Trophoblast cell (in vitro differentiated cells and primary cell): ENCODE data around the gene ATXN1.
A peak's percentile ranks its signal among the peaks of the same experiment; 100 is the strongest.

Source experiments
- DNase-seq, 2 donors: peaks; one replicate each; pipeline ENCODE4 v3.0.0-alpha.2; 2016
- H2AFZ ChIP-seq: 2 replicates; pipeline ENCODE4 v1.6.1; 2013; ENCODE audit warnings: low read length, moderate library complexity, mild to moderate bottlenecking; ENCODE audit not compliant: insufficient read depth, poor library complexity
- H2AK5ac ChIP-seq: 2 replicates; pipeline ENCODE4 v1.6.1; 2013; ENCODE audit warnings: mild to moderate bottlenecking, low read length
- H2BK120ac ChIP-seq: 2 replicates; pipeline ENCODE4 v1.6.1; 2013; ENCODE audit warnings: low read length, mild to moderate bottlenecking, moderate library complexity; ENCODE audit not compliant: insufficient read depth, poor library complexity
- H2BK12ac ChIP-seq: 2 replicates; pipeline ENCODE4 v1.6.1; 2013; ENCODE audit warnings: mild to moderate bottlenecking, low read length, moderate library complexity
- H2BK5ac ChIP-seq: 2 replicates; pipeline ENCODE4 v1.6.1; 2013; ENCODE audit warnings: low read length, low read depth, moderate library complexity, mild to moderate bottlenecking; ENCODE audit not compliant: poor library complexity
- H3K14ac ChIP-seq: 2 replicates; pipeline ENCODE4 v1.6.1; 2013; ENCODE audit warnings: mild to moderate bottlenecking, low read length
- H3K18ac ChIP-seq: 2 replicates; pipeline ENCODE4 v1.6.1; 2013; ENCODE audit warnings: mild to moderate bottlenecking, low read length
- H3K23ac ChIP-seq: 2 replicates; pipeline ENCODE4 v1.6.1; 2013; ENCODE audit warnings: low read length
- H3K27ac ChIP-seq: 2 replicates; pipeline ENCODE4 v1.5.1; 2013; ENCODE audit warnings: low read depth, mild to moderate bottlenecking, inconsistent platforms, low read length, moderate library complexity
- H3K27me3 ChIP-seq: 2 replicates; pipeline ENCODE4 v1.6.1; 2013; ENCODE audit warnings: inconsistent platforms, mild to moderate bottlenecking, low read length, moderate library complexity; ENCODE audit not compliant: insufficient read depth
- H3K36me3 ChIP-seq, 2 experiments: 1 replicate in 1 of 2; 2 replicates in 1 of 2; pipeline ENCODE4 v1.6.1; 2013; ENCODE audit warnings: low read length in 2 of 2, mild to moderate bottlenecking in 2 of 2, moderate library complexity in 1 of 2; ENCODE audit not compliant: insufficient read depth in 2 of 2, control insufficient read depth in 1 of 2
- H3K4ac ChIP-seq: 2 replicates; pipeline ENCODE4 v1.6.1; 2013; ENCODE audit warnings: low read depth, mild to moderate bottlenecking, low read length, moderate library complexity
- H3K4me1 ChIP-seq, 2 experiments: 1 replicate in 1 of 2; 2 replicates in 1 of 2; pipeline ENCODE4 v1.6.1; 2013; ENCODE audit warnings: low read length in 2 of 2, mild to moderate bottlenecking in 2 of 2, moderate library complexity in 1 of 2; ENCODE audit not compliant: insufficient read depth in 2 of 2, control insufficient read depth in 1 of 2
- H3K4me2 ChIP-seq: 2 replicates; pipeline ENCODE4 v1.6.1; 2013; ENCODE audit warnings: inconsistent platforms, mild to moderate bottlenecking, low read length, moderate library complexity
- H3K4me3 ChIP-seq: 2 replicates; pipeline ENCODE4 v1.5.1; 2013; ENCODE audit warnings: mild to moderate bottlenecking, low read depth, low read length, inconsistent platforms
- H3K79me1 ChIP-seq: one replicate; pipeline ENCODE4 v1.6.1; 2013; ENCODE audit warnings: low read length
- H3K79me2 ChIP-seq: 2 replicates; pipeline ENCODE4 v1.6.1; 2013; ENCODE audit warnings: low read length, mild to moderate bottlenecking; ENCODE audit not compliant: control insufficient read depth, insufficient read depth, poor library complexity
- H3K9ac ChIP-seq: 2 replicates; pipeline ENCODE4 v1.6.1; 2013; ENCODE audit warnings: mild to moderate bottlenecking, low read length
- H3K9me3 ChIP-seq: 2 replicates; pipeline ENCODE4 v1.6.1; 2013; ENCODE audit warnings: low read depth, mild to moderate bottlenecking, control low read depth, inconsistent platforms, low read length; ENCODE audit not compliant: insufficient read depth
- H4K12ac ChIP-seq: 2 replicates; pipeline ENCODE4 v1.6.1; 2013; ENCODE audit warnings: low read depth, mild to moderate bottlenecking, low read length, moderate library complexity
- H4K8ac ChIP-seq: 2 replicates; pipeline ENCODE4 v1.6.1; 2013; ENCODE audit warnings: low read depth, mild to moderate bottlenecking, low read length, moderate library complexity
- H4K91ac ChIP-seq: one replicate; pipeline ENCODE4 v1.6.1; 2013; ENCODE audit warnings: low read depth, mild to moderate bottlenecking, low read length, moderate library complexity
- WGBS: extraction: QIAGEN DNeasy Blood & Tissue Kit; methylation state at CpG from one replicate; pipeline ENCODE4 v1.1.7; 2013; ENCODE audit warnings: missing lambda C conversion rate; ENCODE audit not compliant: insufficient read length, insufficient coverage; ENCODE audit errors: extremely low coverage; 5-methylcytosine and 5-hydroxymethylcytosine counted together

ATXN1 gene

GRCh38 chr6:16518265-16518664 is 243.0 kb downstream of the ATXN1 start:
- H3K14ac ChIP-seq: no peak overlapping the region
- no peak overlapping the region for H2BK5ac ChIP-seq
- H3K79me1 ChIP-seq: no peaks in the 10 kb centered on the region
- H3K4me1 ChIP-seq: peaks cover 8 to 10% of the 10 kb centered on the region in 2 experiments
- no peak overlapping the region for H2BK12ac ChIP-seq
- no peak overlapping the region for H2AFZ ChIP-seq
- no peak overlapping the region for H4K91ac ChIP-seq
- no peaks in the 10 kb centered on the region for H3K27me3 ChIP-seq
- no CpG with 5 or more reads among the region's 5 CpGs for WGBS
- no peak for DNase-seq
- no peaks in the 10 kb centered on the region for H3K9me3 ChIP-seq
- H3K4ac ChIP-seq: no peak overlapping the region
- no peak overlapping the region for H3K4me2 ChIP-seq
- H2BK120ac ChIP-seq: no peak overlapping the region
- peaks cover 1 to 2% of the 10 kb centered on the region in 2 experiments for H3K36me3 ChIP-seq
- H3K18ac ChIP-seq: no peak overlapping the region
- H3K23ac ChIP-seq: no peak overlapping the region
- H4K8ac ChIP-seq: no peak overlapping the region
- H3K4me3 ChIP-seq: no peak overlapping the region
- no peak overlapping the region for H2AK5ac ChIP-seq
- no peak overlapping the region for H4K12ac ChIP-seq
- H3K79me2 ChIP-seq: no peaks in the 10 kb centered on the region
- H3K27ac ChIP-seq: no peak overlapping the region
- no peak overlapping the region for H3K9ac ChIP-seq

- H2AK5ac ChIP-seq: no peak overlapping the region
- H3K4me2 ChIP-seq: no peak overlapping the region
- H3K27ac ChIP-seq: no peak overlapping the region
- no peak overlapping the region for H2BK120ac ChIP-seq
- no peak overlapping the region for H3K9ac ChIP-seq
- H3K79me2 ChIP-seq: no peaks in the 10 kb centered on the region
- no peak overlapping the region for H2AFZ ChIP-seq
- H2BK5ac ChIP-seq: no peak overlapping the region
- H3K18ac ChIP-seq: no peak overlapping the region
- H4K12ac ChIP-seq: no peak overlapping the region
- no peaks in the 10 kb centered on the region for H3K36me3 ChIP-seq
- H3K27me3 ChIP-seq: no peaks in the 10 kb centered on the region
- H3K4me3 ChIP-seq: no peak overlapping the region
- H3K79me1 ChIP-seq: no peaks in the 10 kb centered on the region
- no peaks in the 10 kb centered on the region for H3K9me3 ChIP-seq
- H3K4me1 ChIP-seq: peaks cover 8 to 10% of the 10 kb centered on the region in 2 experiments
- H4K8ac ChIP-seq: no peak overlapping the region
- no peak overlapping the region for H2BK12ac ChIP-seq
- H3K4ac ChIP-seq: no peak overlapping the region
- H3K14ac ChIP-seq: no peak overlapping the region
- no CpG with 5 or more reads among the region's 8 CpGs for WGBS
- DNase-seq: peak; percentile 17 to 61
- no peak overlapping the region for H3K23ac ChIP-seq
- no peak overlapping the region for H4K91ac ChIP-seq
Observed at GRCh38 chr6:16514249-16514648, 247.0 kb downstream of the ATXN1 start.

GRCh38 chr6:16512544-16513290 is 248.5 kb downstream of the ATXN1 start:
- H4K8ac ChIP-seq: no peak overlapping the region
- H4K12ac ChIP-seq: no peak overlapping the region
- no peak overlapping the region for H3K4ac ChIP-seq
- no peaks in the 10 kb centered on the region for H3K36me3 ChIP-seq
- no peak overlapping the region for H4K91ac ChIP-seq
- H3K4me3 ChIP-seq: no peak overlapping the region
- H2AFZ ChIP-seq: no peak overlapping the region
- no peak overlapping the region for H2AK5ac ChIP-seq
- H3K14ac ChIP-seq: no peak overlapping the region
- H3K9ac ChIP-seq: no peak overlapping the region
- no peak for DNase-seq
- H3K27ac ChIP-seq: no peak overlapping the region
- H3K23ac ChIP-seq: no peak overlapping the region
- no peaks in the 10 kb centered on the region for H3K27me3 ChIP-seq
- no peaks in the 10 kb centered on the region for H3K79me2 ChIP-seq
- no peak overlapping the region for H3K18ac ChIP-seq
- H3K79me1 ChIP-seq: no peaks in the 10 kb centered on the region
- H3K9me3 ChIP-seq: no peaks in the 10 kb centered on the region
- H3K4me1 ChIP-seq: peaks cover 8 to 10% of the 10 kb centered on the region in 2 experiments
- H2BK12ac ChIP-seq: no peak overlapping the region
- no peak overlapping the region for H2BK5ac ChIP-seq
- no peak overlapping the region for H2BK120ac ChIP-seq
- H3K4me2 ChIP-seq: no peak overlapping the region
- WGBS: no CpG with 5 or more reads among the region's 6 CpGs

- Histone ChIP-seq H3K79me2 (no peaks in the 10 kb centered on the region), H2BK120ac (no peak overlapping the region), H2BK12ac (no peak overlapping the region), H3K4ac (no peak overlapping the region), H3K18ac (no peak overlapping the region), H3K36me3 (no peaks in the 10 kb centered on the region), H3K4me3 (no peak overlapping the region), H3K14ac (no peak overlapping the region), H2AFZ (no peak overlapping the region), H3K27ac (no peak overlapping the region), H4K12ac (no peak overlapping the region), H3K79me1 (no peaks in the 10 kb centered on the region), H3K4me2 (no peak overlapping the region), H3K27me3 (no peaks in the 10 kb centered on the region), H4K8ac (no peak overlapping the region), H4K91ac (no peak overlapping the region), H2AK5ac (no peak overlapping the region), H3K23ac (no peak overlapping the region), H3K4me1 (peaks cover 8 to 10% of the 10 kb centered on the region in 2 experiments), H2BK5ac (no peak overlapping the region), H3K9me3 (no peaks in the 10 kb centered on the region), H3K9ac (no peak overlapping the region)
- WGBS: no CpG with 5 or more reads among the region's 10 CpGs
- no peak for DNase-seq
Observed at GRCh38 chr6:16511723-16512489, 249.4 kb downstream of the ATXN1 start.
